ENCODE results near the gene DPP4. TPM values are rescaled to one million over a fixed set of nuclear protein-coding genes. Genes with fewer than 3 reads are reported as not detected.

DPP4 gene
- total and polyA plus RNA-seq, 2 donors from 2014 or later: 29.4 to 74.8 TPM

GRCh38 chr2:162074928-162075688 lies 1.1 kb upstream of the DPP4 start:
- Histone ChIP-seq H3K9me3 (ENCODE audit: control insufficient read depth in 2 of 3, insufficient read depth in 1 of 3, low read length in 3 of 3) (peaks cover 0 to 3% (median 0%) of the 10 kb centered on the region in 3 donors), H3K27me3 (ENCODE audit: control insufficient read depth, insufficient read depth, low read length) (no peaks in the 10 kb centered on the region), H3K4me1 (ENCODE audit: control insufficient read depth in 2 of 3, insufficient read depth in 2 of 3, low read depth in 1 of 3, low read length in 3 of 3) (peaks cover 0 to 6% (median 4%) of the 10 kb centered on the region in 3 donors), H3K36me3 (ENCODE audit: control insufficient read depth in 2 of 3, insufficient read depth in 3 of 3, low read length in 3 of 3) (no peaks in the 10 kb centered on the region), H3K27ac (ENCODE audit: low read depth in 2 of 2, low read length in 2 of 2) (no peak overlapping the region), H3K9ac (ENCODE audit: low read length in 3 of 3) (no peak overlapping the region), H3K4me3 (ENCODE audit: low read length in 3 of 3) (peak overlapping the region in 1 of 3 donors; percentile 84)
- TF ChIP-seq CTCF (IDR thresholded peaks at IDR 0.05; ENCODE audit: borderline replicate concordance, extremely low read depth, insufficient read depth): no peak
- intact Hi-C loops (cut with DNase I): no loop called here
- FAIRE-seq (no peak), DNase-seq (no peak)

- Histone ChIP-seq H3K9me3 (ENCODE audit: control insufficient read depth in 2 of 3, insufficient read depth in 1 of 3, low read length in 3 of 3) (peaks cover 0 to 3% (median 0%) of the 10 kb centered on the region in 3 donors), H3K9ac (ENCODE audit: low read length in 3 of 3) (no peak overlapping the region), H3K36me3 (ENCODE audit: control insufficient read depth in 2 of 3, insufficient read depth in 3 of 3, low read length in 3 of 3) (no peaks in the 10 kb centered on the region), H3K4me1 (ENCODE audit: control insufficient read depth in 2 of 3, insufficient read depth in 2 of 3, low read depth in 1 of 3, low read length in 3 of 3) (peaks cover 1 to 6% (median 5%) of the 10 kb centered on the region in 3 donors), H3K27ac (ENCODE audit: low read depth in 2 of 2, low read length in 2 of 2) (no peak overlapping the region), H3K4me3 (ENCODE audit: low read length in 3 of 3) (peak overlapping the region in 2 of 3 donors; percentile 71 to 84), H3K27me3 (ENCODE audit: control insufficient read depth, insufficient read depth, low read length) (no peaks in the 10 kb centered on the region)
- no peak for TF ChIP-seq CTCF (IDR thresholded peaks at IDR 0.05; ENCODE audit: borderline replicate concordance, extremely low read depth, insufficient read depth)
- intact Hi-C loops (cut with DNase I): no loop called here
- DNase-seq: peak in 1 of 5 donors; percentile 34
- no peak for FAIRE-seq
Observed at GRCh38 chr2:162074632-162074895, 549 bp upstream of the DPP4 start.

GRCh38 chr2:162072976-162073887 lies 783 bp downstream of the DPP4 start:
- TF ChIP-seq CTCF (IDR thresholded peaks at IDR 0.05; ENCODE audit: borderline replicate concordance, extremely low read depth, insufficient read depth): no peak
- DNase-seq (peak in 4 of 5 donors; percentile 32 to 66 (median 51)), FAIRE-seq (no peak)
- Histone ChIP-seq H3K9me3 (ENCODE audit: control insufficient read depth in 2 of 3, insufficient read depth in 1 of 3, low read length in 3 of 3) (no peaks in the 10 kb centered on the region), H3K27ac (ENCODE audit: low read depth in 2 of 2, low read length in 2 of 2) (peak overlapping the region; percentile 56 to 72), H3K4me3 (ENCODE audit: low read length in 3 of 3) (peak overlapping the region; percentile 72 to 84 (median 73)), H3K9ac (ENCODE audit: low read length in 3 of 3) (peak overlapping the region in 2 of 3 donors; percentile 56 to 82), H3K4me1 (ENCODE audit: control insufficient read depth in 2 of 3, insufficient read depth in 2 of 3, low read depth in 1 of 3, low read length in 3 of 3) (peaks cover 6 to 16% (median 7%) of the 10 kb centered on the region in 3 donors), H3K36me3 (ENCODE audit: control insufficient read depth in 2 of 3, insufficient read depth in 3 of 3, low read length in 3 of 3) (no peaks in the 10 kb centered on the region), H3K27me3 (ENCODE audit: control insufficient read depth, insufficient read depth, low read length) (no peaks in the 10 kb centered on the region)
- intact Hi-C loops (cut with DNase I): no loop called here
